ENCODE data around the gene KCNQ1. TPM values are rescaled to one million over a fixed set of nuclear protein-coding genes. Genes with fewer than 3 reads are reported as not detected.
A peak's percentile ranks its signal among the peaks of the same experiment; 100 is the strongest.

The KCNQ1 gene
- total and polyA plus RNA-seq, 2 experiments from 2014 or later = not detected

DNA sequence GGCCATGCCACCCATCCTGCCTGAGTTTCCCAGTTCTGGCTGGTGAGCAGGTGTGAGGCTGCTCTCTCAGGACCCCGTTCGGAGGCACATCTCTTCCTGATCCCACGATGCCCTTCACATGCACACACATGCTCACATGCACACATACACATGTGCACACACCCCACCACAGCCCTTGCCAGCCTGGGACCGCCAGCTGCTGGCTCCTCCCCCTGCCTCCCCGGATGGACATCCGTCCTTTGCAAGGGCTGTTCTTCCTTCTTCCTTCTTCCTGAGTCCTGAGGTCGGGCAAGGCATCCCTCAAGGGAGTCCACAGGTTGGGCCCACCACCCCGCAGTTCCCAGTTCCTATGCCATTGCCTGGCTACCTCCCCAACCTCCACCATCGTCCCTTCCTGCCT lies 451.2 kb downstream of the KCNQ1 start:
- Histone ChIP-seq H3K27me3 (replicated peaks; ENCODE audit: insufficient read depth) (no peaks in the 10 kb centered on the region), H4K20me1 (ENCODE audit: insufficient read depth) (no peaks in the 10 kb centered on the region), H3K9ac (no peak overlapping the region), H3K79me2 (ENCODE audit: insufficient read depth) (no peaks in the 10 kb centered on the region), H3K36me3 (ENCODE audit: low read depth) (no peaks in the 10 kb centered on the region), H3K4me2 (ENCODE audit: unreplicated experiment) (no peak overlapping the region), H2AFZ (no peak overlapping the region), H3K27ac (no peak overlapping the region), H3F3A (ENCODE audit: insufficient read depth) (no peaks in the 10 kb centered on the region), H3K4me1 (ENCODE audit: insufficient read depth) (peaks cover 16% of the 10 kb centered on the region), H3K9me2 (ENCODE audit: insufficient read depth) (no peaks in the 10 kb centered on the region), H3K4me3 (no peak overlapping the region), H3K9me3 (ENCODE audit: low read depth) (no peaks in the 10 kb centered on the region)
- in situ Hi-C loops (cut with MboI) = loop anchor here (10.0 to 25.0 kb wide), 3 partner anchors 461 to 709 kb away; partner anchors contain the start of genes C11orf21 and TSPAN32
- DNase-seq = no peak
- 52 to 62% methylated on average over 7 to 9 of the region's 9 CpGs for WGBS, 2 experiments (ENCODE audit: low coverage in 1 of 2, low lambda C conversion rate in 2 of 2, missing lambda C conversion rate in 2 of 2)
- TF ChIP-seq EZH2 (IDR thresholded peaks at IDR 0.05; ENCODE audit: insufficient read depth, poor library complexity, severe bottlenecking) = no peak
- no peak for TF ChIP-seq EZH2phosphoT487 (IDR thresholded peaks at IDR 0.05; ENCODE audit: insufficient read depth, low read depth)

DNA sequence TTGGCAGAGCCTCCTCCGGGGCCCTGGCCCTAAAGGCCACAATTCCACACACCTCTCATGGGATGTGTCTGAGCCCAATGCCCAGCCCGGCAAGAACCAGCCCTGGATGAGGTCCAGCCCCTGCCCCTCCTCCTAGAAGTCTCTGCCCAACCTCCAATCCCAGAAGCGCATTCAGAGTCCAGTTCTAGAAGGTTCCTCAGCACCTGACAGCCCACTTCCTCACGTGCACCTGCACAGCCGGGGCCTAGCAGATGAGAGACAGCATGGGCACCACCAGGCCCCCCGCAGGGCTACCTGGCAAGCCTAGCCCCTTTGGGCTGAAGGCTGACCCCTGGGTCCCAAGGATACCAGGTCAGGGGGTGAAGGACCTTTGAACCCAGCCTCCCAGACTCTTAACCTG lies 452.2 kb downstream of the KCNQ1 start:
- H3K9me3 ChIP-seq (ENCODE audit: low read depth) = no peaks in the 10 kb centered on the region
- H3K27me3 ChIP-seq (replicated peaks; ENCODE audit: insufficient read depth) = no peaks in the 10 kb centered on the region
- no peak overlapping the region for H3K4me2 ChIP-seq (ENCODE audit: unreplicated experiment)
- H2AFZ ChIP-seq = no peak overlapping the region
- WGBS, 2 experiments (ENCODE audit: low coverage in 1 of 2, low lambda C conversion rate in 2 of 2, missing lambda C conversion rate in 2 of 2) = 84 to 87% methylated on average over 6 of the region's 6 CpGs
- H3K4me1 ChIP-seq (ENCODE audit: insufficient read depth) = peaks cover 12% of the 10 kb centered on the region
- no peaks in the 10 kb centered on the region for H4K20me1 ChIP-seq (ENCODE audit: insufficient read depth)
- H3K27ac ChIP-seq = no peak overlapping the region
- no peaks in the 10 kb centered on the region for H3K9me2 ChIP-seq (ENCODE audit: insufficient read depth)
- H3F3A ChIP-seq (ENCODE audit: insufficient read depth) = no peaks in the 10 kb centered on the region
- DNase-seq = no peak
- no peak overlapping the region for H3K4me3 ChIP-seq
- TF ChIP-seq EZH2 (IDR thresholded peaks at IDR 0.05; ENCODE audit: insufficient read depth, poor library complexity, severe bottlenecking) = no peak
- TF ChIP-seq EZH2phosphoT487 (IDR thresholded peaks at IDR 0.05; ENCODE audit: insufficient read depth, low read depth) = no peak
- H3K9ac ChIP-seq = no peak overlapping the region
- no peaks in the 10 kb centered on the region for H3K36me3 ChIP-seq (ENCODE audit: low read depth)
- in situ Hi-C loops (cut with MboI) = loop anchor here (10.0 to 25.0 kb wide), 3 partner anchors 462 to 710 kb away; partner anchors contain the start of genes C11orf21 and TSPAN32
- H3K79me2 ChIP-seq (ENCODE audit: insufficient read depth) = no peaks in the 10 kb centered on the region

DNA sequence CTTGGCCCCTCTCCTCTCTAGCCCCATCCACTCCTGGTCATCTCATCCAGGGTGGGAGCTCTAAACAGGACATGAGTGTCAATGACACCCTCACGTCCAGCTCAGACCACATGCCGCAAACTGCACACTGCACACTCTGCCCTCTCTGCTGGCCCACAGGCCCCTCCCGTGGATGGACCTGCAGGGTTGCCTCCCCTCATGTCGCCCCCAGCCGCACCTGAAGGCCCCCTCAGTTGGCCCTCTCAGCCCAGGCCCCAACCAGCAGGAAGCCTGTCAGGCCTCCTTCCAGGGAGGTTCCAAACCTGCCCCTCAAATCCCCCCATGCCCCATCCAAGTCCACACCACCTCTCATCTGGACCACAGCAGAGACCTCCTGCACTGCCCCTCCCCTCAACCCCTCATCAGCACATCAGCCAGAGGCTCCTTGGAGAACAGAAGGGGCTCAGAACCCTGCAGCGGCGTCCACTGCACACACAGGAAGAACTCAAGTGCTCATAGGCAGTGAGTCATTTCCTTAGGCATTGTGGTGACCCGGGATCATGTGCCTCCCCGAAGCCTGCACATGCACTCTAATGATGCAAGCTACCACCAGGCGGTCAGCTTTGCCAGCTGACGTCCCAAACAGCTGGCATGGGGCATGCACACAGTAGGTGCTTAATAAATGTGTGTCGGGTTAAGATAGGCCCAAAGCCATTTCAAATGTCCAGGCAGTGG lies 453.7 kb downstream of the KCNQ1 start:
- Histone ChIP-seq H3K4me3 (no peak overlapping the region), H4K20me1 (ENCODE audit: insufficient read depth) (no peaks in the 10 kb centered on the region)
- in situ Hi-C loops (cut with MboI) = loop anchor here (10.0 to 25.0 kb wide), 3 partner anchors 464 to 711 kb away; partner anchors contain the start of genes C11orf21 and TSPAN32

More for the DNA sequence above, 453.7 kb downstream of the KCNQ1 start:
- no peaks in the 10 kb centered on the region for H3K27me3 ChIP-seq (replicated peaks; ENCODE audit: insufficient read depth)
- 0 out of 2 replicates have a peak overlapping the region, but pooled peaks have one; percentile 16 for H3K9ac ChIP-seq
- H3K9me2 ChIP-seq (ENCODE audit: insufficient read depth) = no peaks in the 10 kb centered on the region
- H3K36me3 ChIP-seq (ENCODE audit: low read depth) = no peaks in the 10 kb centered on the region
- H3K9me3 ChIP-seq (ENCODE audit: low read depth) = no peaks in the 10 kb centered on the region
- H3F3A ChIP-seq (ENCODE audit: insufficient read depth) = no peaks in the 10 kb centered on the region
- WGBS, 2 experiments (ENCODE audit: low coverage in 1 of 2, low lambda C conversion rate in 2 of 2, missing lambda C conversion rate in 2 of 2) = 47 to 53% methylated on average over 8 to 12 of the region's 12 CpGs
- no peak overlapping the region for H3K27ac ChIP-seq
- H3K4me1 ChIP-seq (ENCODE audit: insufficient read depth) = peaks cover 10% of the 10 kb centered on the region
- peak; percentile 94 for DNase-seq
- TF ChIP-seq EZH2 (IDR thresholded peaks at IDR 0.05; ENCODE audit: insufficient read depth, poor library complexity, severe bottlenecking) (no peak), EZH2phosphoT487 (IDR thresholded peaks at IDR 0.05; ENCODE audit: insufficient read depth, low read depth) (no peak)
- H3K4me2 ChIP-seq (ENCODE audit: unreplicated experiment) = peak overlapping the region; percentile 46
- H2AFZ ChIP-seq = 0 out of 2 replicates have a peak overlapping the region, but pooled peaks have one; percentile 59
- H3K79me2 ChIP-seq (ENCODE audit: insufficient read depth) = no peaks in the 10 kb centered on the region

Small RNA genes within 50 kb of the gene (small RNA-seq; reads per million reads assigned to genes)
- not detected for gene AC013791.1 (ENCODE audit: low read depth, low replicate concordance)
- gene COX6CP18 (ENCODE audit: low read depth, low replicate concordance) = not detected
- not detected for gene RF01947 (ENCODE audit: low read depth, low replicate concordance)
- gene RF01948 (ENCODE audit: low read depth, low replicate concordance) = not detected
- gene RF01950 (ENCODE audit: low read depth, low replicate concordance) = not detected

Other genes with a start within 250 kb of the KCNQ1 start
- not detected in 2 replicates for gene ASCL2, start 174.4 kb upstream of the KCNQ1 start, total RNA-seq (2014; rRNA removed; shearing (Covaris generic))
- gene ASCL2, start 174.4 kb upstream of the KCNQ1 start, polyA plus RNA-seq (2016; fragmentation: Nextera tagmentation; extraction: Ambion mirVana) = not detected in 2 replicates
- gene C11orf21, start 143.1 kb upstream of the KCNQ1 start, total RNA-seq (2014; rRNA removed; shearing (Covaris generic)) = not detected in 2 replicates
- gene C11orf21, start 143.1 kb upstream of the KCNQ1 start, polyA plus RNA-seq (2016; fragmentation: Nextera tagmentation; extraction: Ambion mirVana) = not detected in 2 replicates
- not detected in 2 replicates for gene TSPAN32, start 143.0 kb upstream of the KCNQ1 start, total RNA-seq (2014; rRNA removed; shearing (Covaris generic))
- not detected in 2 replicates for gene TSPAN32, start 143.0 kb upstream of the KCNQ1 start, polyA plus RNA-seq (2016; fragmentation: Nextera tagmentation; extraction: Ambion mirVana)
- 363 and 434 TPM in 2 replicates for gene CD81, start 67.7 kb upstream of the KCNQ1 start, total RNA-seq (2014; rRNA removed; shearing (Covaris generic))
- 66.8 and 67.6 TPM in 2 replicates for gene CD81, start 67.7 kb upstream of the KCNQ1 start, polyA plus RNA-seq (2016; fragmentation: Nextera tagmentation; extraction: Ambion mirVana)
- 44.4 and 50.3 TPM in 2 replicates for gene TSSC4, start 44.3 kb upstream of the KCNQ1 start, total RNA-seq (2014; rRNA removed; shearing (Covaris generic))
- gene TSSC4, start 44.3 kb upstream of the KCNQ1 start, polyA plus RNA-seq (2016; fragmentation: Nextera tagmentation; extraction: Ambion mirVana) = 61.8 and 69.8 TPM in 2 replicates
- gene TRPM5, start 494 bp upstream of the KCNQ1 start, total RNA-seq (2014; rRNA removed; shearing (Covaris generic)) = not detected in 2 replicates
- not detected in 2 replicates for gene TRPM5, start 494 bp upstream of the KCNQ1 start, polyA plus RNA-seq (2016; fragmentation: Nextera tagmentation; extraction: Ambion mirVana)